ENCODE results near the gene ZNF385D.

Gene ZNF385D

DNA sequence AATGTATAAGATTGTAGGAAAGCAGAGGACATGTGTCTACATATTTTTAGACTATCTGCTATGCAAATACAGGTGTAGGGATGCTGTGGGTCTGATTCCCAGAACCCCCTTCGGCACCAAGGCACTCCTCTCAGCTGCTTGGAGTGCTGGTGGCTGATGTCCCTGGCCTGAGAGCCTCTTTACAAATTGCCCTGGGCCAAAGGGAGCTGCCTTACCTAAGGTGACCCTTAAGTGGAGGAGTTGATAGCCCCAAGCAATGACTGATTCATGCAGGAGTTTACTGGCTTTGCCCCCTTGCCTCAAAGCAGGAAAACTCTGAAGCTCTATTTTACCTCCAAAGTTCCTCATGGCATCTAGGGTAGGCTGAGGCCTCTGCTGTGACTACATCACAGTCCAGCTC is 83.0 kb downstream of the ZNF385D start:
- DNase-seq = no peak

DNA sequence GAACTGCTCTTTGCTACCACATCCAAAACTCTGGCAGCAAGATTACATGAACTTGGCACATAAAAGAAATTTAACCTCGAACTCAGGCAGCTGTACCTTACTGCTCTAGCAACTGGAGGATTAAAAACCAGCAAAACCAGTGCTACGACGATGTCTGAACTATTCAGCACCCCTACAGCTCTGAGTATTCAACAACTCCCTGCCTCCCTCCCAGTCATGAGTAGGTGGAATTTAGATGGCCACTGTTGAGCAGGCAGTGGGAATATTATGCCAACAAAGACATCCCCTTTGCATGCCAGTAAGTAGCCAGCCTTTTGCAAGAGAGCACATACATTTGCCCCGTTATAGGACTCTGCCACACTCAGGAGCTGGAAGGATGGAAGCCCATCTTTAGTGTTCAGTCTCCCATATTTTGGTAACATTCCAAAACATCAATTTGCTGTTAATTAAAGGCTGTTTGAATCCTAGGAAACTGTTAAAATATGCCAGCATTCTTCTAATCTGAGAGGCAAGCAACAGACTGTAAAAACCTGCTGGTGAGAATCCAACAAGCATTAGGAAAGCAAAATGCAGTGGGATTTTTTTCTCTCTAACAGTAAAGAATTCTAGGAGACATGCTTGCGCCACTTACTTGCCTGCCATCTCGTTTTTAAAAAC is 85.4 kb downstream of the ZNF385D start:
- no peak for DNase-seq

DNA sequence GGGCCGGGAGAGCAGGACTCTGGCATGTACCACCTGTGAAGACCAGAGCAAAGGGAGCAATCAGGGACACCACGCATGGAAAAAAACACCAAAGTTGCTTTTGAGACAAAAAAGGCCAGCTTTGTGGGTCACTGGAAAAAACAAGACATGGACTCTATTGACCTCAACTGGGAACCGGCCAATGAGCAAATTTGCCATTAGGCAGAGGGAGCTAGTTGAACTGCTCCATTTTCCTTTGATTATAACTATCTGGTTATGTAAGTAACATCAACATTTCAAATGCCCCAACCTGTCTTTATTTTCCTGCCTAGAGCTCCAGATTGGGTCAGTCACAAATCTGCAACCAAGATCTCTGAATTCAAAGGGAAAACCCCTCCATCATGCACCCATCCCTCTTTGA is 86.0 kb downstream of the ZNF385D start:
- no peak for DNase-seq

DNA sequence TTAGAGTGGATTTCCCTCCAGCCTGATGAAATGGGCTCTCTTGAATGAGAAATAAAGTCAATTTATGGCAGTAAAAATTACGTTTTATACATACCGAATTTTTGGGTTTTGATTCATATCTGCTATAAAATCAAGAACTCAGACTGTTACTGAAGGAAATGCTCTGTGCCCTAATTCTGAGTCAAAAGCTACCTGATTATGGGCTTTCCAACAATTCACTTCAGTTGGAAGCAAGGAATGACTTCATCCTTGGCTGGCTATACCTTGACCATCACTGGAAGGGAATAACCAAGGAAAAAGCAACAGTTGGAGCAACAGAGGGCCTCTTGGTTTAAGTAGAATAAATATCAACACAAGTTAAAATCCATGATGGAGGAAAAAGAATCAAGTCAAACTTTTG is 88.6 kb downstream of the ZNF385D start:
- DNase-seq = no peak

DNA sequence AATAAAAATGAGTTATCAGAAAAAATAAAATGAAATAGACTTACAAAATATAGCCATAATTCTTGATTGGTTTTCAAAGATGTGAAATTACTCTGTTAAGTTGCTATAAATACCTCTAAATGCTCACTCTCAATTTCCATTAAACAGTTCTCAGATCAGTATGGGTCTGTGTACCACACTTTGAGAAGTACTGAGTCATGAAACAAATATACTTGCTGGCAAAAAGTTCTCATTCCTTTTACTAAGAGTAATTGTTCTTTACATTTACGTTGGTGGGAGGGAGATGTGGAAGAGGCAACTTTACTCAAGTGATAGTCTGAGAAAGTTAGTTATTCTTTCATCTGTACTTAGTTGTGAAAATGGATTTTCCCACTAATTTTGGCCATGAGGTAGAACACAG is 96.3 kb downstream of the ZNF385D start:
- peak; percentile 82 for DNase-seq

DNA sequence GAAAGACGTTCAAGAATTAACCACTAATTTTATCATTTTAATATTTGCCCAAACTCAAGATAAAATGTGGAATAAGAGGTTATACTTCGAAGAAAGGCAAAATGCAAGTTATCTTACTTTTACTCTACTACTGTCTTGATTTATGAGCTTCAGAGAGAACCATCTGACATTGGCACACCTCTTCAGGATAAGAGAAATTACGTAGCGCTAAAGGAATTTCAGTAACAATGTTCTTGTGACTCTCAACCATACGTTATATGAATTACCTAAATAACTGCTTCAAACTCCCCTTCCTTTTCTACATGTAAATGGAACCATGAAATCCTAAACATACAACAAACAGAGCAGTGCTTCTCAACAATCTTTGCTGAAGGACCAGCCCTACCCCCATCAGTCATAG is 96.8 kb downstream of the ZNF385D start:
- peak; percentile 18 for DNase-seq

DNA sequence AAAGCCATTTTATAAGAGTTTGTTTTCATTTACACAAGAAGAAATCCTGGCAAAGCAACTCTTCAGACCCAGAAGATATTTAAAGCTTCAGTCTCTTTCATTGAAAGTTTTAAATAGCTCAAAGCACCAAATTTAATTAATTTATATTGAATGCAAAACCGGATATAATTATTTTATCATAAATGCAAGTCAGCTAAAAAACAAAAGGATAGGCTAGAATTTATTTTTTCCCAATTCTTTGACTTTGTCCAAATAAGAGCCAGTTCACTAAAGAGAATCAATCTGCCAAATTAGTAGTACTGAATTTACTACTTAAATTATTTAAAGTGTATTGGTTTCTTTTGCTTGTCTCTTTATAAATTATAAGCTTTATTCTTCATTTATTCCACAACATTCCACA is 101.5 kb downstream of the ZNF385D start:
- no peak for DNase-seq

DNA sequence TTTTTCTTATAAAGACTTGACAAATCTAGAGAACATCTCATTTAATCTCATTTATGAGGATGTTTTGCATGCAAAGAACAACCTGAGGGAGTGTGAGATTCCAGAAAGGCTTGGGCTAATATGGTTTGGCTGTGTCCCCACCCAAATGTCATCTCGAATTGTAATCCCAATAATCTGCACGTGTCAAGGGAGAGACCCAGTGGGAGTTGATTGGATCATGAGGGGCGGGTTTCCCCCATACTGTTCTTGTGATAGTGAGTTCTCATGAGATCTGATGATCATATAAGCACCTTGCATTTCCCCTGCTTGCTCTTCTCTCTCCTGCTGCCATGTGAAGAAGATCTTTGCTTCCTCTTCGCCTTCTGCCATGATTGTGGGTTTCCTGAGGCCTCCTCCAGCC is 103.0 kb downstream of the ZNF385D start:
- DNase-seq = no peak

DNA sequence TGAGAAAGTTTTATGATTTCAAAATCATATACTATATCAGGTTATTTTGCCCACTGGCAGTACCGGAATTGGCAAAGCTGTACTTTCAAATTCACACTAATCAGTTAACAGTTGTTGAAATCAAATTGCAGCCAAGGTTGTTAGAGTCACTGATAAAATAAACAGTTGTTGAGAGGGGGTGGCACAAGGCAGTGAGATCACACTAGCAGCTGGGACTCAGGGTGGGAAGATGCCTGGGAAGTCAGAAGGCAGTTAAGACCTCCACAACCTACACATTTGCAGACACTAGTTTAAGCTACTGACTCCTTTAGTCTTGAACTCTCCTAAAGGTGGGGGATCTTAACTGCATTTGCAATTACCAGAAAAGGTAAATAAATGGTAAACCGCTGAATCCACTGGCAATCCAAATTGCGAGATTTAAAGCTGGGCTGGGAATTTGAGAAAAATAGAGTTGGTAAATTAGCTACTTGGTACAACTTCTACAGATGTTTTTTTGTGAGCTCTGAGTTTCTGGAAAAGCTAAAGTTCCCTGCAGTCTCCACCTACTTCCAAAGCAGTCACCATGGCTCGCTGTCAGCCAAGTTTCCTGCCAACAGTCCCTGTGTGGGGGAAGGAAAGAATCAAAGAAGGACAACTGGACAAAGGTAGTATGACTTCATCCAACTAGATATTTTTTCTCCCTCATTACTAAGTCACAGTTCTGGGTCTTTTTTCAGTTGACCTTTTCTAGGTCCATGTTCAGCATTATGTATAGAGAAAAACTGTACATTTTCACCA is 105.7 kb downstream of the ZNF385D start:
- peak; percentile 23 for DNase-seq

DNA sequence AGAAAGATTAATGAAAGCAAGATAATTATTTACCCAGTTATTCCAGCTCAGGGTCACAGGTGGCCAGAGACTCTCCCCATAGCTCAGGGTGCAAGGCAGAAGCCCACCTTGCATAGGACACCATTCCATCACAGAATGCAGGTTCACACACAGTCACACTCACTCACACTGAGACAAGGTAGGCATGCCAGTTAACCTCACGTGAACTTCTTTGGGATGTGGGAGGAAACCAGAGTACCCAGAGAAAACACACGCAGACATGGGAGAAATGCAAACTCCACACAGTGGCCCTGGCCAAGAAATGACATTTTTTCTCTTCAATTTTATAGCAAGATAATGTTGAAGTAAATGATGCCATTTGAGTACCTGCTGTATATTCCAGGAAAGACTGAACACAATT is 106.7 kb downstream of the ZNF385D start:
- no peak for DNase-seq

DNA sequence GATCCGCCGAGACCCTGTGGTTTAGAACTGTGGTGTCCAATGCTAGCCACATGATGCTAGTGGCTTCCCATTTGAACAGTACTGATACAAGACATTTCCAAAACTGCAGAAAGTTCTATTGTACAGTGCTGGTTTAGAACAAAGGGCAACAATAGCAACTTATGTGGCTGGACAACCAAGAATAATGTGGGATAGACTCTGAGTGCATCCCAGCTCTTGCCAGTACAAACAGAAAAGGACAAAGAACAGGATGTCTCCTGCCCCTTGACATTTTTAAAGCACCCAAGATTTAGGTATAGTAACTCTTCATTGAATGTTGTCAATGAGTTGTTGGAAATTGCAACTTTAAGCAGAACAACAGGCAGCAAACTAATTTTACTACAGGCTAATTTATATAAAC is 107.3 kb downstream of the ZNF385D start:
- no peak for DNase-seq

DNA sequence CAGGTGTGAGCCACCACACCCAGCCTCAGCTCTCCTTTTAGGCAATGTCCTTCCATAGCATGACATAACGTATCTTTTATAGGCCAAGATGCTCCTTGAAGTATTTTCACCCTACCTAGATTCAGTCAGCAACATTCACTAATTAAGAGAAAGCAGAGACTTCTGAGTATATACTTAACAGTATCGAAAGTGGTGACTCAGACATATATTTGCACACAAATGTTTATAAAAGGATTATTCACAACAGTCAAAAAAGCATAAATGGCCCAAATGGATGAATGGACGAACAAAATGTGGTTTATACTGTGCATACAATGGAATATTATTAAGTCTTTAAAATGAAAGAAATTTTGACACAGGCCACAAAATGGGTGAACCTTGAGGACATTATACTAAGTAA is 108.6 kb downstream of the ZNF385D start:
- peak; percentile 5 for DNase-seq

DNA sequence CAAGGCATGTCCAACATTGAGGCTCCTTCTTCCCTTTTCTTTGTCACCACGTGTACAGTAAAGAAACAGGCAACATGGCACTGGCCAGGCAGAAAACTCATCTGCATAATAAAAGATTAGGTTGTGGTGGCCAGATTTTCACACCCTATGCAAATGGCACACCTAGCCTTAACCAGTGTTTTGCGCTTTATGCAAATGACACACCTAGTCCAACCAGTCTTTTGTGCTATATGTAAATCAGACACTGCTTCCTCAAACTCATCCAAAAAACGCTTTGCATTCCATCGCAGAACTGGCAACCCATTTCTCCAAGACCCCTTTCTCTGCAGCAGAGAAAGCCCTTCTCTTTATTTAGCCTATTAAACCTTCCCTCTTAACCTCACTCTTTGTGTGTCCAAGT is 109.1 kb downstream of the ZNF385D start:
- no peak for DNase-seq

DNA sequence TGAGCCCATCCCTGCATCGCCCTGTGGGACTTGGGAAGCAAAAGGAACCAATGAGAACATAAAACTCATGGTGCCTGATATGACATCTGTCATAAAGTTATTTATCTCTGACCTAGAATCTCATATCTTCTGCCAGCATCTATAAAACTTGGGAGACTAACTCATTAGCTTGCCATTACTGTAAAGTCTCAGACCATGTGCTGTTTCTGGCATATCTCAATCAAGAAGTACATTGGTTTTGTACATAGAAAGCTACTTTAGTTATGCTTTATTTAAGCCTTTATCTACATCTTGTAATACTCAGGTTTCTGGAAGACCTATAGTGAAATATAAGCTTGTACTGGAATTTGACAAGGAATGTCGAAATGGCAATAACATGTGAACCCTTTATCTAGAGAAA is 112.5 kb downstream of the ZNF385D start:
- DNase-seq = no peak

DNA sequence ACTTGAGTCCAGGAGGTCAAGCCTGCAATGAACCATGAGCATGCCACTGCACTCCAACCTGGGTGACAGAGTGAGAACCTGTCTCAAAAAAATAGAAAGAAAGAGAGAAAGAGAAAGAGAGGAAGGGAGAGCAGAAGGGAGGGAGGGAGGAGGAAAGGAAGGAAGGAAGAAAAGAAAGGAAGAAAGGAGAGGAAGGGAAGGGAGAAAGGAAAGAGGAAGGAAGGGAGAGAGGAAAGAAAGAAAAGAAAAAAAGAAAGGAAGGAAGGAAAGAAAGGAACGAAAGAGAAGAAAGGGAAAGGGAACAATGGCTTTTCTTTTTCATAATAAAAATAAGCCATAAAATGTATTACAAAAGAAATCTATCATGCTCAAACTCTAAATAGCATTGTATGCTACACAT is 116.9 kb downstream of the ZNF385D start:
- no peak for DNase-seq

DNA sequence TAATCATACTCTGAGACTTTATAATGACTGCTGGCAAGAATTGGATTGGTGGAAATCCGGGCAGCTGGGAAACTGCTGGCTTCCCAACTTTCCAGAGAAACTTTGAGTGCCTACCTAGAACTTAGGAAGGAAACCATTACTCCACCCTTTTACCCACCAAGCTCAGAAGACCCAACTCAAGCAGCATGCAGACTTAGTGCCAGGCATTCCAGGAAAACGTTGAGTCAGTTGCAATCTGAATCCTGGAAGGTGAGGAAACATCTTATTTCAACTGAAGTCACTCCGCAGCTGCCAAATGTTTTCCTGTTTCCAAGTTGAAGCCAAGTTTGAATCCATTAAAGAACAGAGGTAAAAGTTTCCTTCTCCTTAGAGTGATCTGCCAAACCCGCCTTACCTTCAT is 126.5 kb downstream of the ZNF385D start:
- DNase-seq = no peak

DNA sequence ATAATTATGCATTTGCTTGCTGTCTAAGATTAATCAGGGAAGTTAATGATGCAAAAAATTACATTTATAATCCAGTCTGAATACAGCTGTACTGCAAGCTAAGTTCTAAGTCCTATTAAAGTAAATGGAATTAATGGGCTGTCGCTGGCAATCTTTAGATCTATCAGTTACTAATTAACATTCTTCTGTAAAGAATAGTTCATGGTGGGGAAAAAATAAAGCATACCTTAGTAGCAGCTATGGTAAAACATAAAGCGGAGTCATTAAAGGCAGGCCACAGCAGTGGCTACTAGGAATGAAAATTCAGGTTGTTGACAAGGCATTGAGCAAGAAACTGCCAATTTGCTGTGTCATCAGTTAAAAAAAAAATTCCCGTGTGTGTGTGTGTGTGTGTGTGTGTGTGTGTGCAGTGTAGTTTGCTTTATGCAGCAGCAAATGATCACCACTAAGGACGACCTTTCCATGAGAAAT is 129.8 kb downstream of the ZNF385D start:
- peak; percentile 82 for DNase-seq

DNA sequence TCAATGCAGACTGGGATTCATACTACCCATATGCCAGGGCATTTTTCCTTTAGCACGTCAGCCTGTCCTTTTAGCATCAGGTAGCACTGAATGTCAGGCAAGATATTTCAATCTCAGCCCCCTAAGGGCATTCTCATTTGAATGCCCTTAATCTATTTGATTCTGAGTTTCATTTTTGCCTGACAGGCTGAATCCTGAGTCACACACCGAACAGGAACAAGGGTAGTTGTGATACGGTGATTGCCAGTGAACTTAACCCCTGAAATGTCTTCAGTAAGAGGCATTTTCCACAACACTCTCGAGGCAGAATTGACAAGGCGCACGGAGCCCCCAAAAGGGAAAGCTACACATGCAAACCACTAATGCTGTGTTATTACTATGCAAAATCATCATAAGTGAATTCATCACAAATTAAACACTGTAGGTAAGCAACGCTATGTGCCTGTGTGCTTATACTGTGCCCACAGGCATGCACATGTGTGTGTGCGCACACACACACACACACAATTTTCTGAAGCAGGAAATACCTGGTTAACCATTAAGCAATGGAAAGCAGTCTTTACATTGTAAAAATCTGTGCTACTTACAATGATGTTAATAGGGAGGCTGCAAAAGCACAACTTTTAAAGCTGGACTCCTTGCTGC is 130.4 kb downstream of the ZNF385D start:
- peak; percentile 38 for DNase-seq

DNA sequence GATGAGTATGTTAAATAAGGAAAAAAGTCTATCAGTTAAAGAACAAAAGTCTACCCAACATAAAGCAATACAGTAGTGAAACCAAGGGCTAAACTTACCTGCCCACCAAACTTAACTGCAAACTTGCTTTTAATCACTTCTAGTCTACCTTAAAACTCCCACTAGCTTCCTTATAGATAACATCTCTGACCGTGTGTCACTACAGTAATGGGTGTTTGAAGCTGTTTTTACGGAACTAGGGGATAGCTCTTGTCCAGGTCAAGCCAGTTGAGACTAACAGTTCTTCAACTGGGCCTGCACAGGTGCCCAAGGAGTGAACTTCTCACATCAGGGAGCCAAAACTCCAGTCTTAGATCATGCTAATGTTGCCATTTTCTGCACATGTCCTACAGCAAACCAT is 132.3 kb downstream of the ZNF385D start:
- DNase-seq = no peak

DNA sequence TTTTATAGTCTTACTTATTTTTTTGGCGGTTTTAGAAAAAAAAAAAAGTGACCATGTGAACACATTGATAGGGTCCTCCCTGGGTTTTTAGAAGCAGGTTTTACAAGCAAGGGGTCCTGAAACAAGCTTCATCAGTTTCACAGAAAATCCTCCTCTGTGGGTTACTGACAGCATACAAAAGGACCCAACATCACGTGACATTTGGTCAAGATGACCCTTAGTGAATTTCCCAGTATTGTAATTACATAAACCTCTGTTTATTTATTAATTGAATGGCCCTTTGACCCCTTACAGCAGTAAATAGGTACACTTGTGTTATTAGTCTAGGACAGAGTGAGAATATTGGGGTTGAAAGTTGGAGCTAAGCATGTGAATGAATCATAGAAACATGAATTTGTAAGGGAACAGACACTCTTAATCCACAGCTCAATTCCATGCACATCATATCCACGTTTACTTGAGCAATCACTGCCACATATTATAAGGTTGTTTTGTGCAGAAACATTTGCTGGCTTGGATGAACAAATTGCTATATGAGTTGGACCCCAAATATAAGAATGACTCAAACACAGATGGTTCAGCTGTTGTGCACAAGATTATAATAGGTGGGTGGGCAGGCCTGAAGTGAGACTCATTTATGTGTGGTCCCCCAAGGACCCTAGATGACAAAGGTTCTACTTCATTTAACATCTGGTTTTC is 137.5 kb downstream of the ZNF385D start:
- DNase-seq = no peak

DNA sequence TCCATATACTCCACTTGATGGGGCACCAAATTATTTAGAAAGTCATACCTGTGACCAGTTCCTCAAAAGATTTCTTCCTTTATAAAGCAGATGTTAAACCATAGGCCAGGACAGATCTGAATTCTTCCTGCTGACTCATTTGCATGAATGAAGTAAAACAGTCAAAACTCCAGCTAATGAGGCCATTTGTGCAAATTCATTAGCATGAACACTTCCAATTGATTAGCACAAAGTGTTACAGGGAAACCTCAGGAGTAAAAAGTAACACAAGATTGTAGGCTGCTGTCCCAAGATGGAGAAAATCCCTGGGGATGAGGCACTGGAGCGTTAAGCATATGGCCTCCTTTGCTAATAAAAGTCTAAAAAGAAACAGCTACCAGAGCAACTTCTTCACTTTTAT is 149.8 kb downstream of the ZNF385D start:
- no peak for DNase-seq

DNA sequence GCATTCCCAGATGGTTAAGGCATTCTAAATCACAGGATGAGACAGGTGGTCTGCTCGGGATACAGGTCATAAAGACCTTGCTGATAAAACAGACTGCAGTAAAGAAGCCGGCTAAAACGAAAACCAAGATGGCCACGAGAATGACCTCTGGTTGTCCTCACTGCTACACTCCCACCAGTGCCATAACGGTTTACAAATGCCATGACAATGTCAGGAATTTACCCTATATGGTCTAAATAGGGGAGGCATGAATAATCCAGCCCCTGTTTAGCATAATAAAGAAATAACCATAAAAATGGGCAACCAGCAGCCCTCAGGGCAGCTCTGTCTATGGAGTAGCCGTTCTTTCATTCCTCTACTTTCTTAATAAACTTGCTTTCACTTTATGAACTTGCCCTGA is 151.1 kb downstream of the ZNF385D start:
- no peak for DNase-seq

DNA sequence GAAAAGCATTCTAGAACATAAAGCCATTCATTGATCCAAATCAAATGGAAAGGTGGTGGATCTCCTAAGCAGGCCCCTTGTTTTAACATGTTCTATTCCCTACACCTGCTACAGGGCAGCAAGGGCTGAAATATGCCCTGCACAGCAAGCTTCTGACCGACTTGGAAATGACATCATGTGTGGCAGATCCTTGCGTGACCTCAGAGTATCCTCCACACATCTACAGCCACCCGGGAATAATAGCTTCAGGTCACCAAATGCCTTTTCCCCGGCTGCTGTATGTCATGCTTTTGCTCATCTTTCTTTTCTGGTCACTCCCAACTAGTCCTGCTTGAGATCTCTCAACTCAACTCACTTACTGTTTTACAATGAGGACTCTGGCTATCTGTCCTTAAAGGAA is 158.2 kb downstream of the ZNF385D start:
- DNase-seq = no peak

DNA sequence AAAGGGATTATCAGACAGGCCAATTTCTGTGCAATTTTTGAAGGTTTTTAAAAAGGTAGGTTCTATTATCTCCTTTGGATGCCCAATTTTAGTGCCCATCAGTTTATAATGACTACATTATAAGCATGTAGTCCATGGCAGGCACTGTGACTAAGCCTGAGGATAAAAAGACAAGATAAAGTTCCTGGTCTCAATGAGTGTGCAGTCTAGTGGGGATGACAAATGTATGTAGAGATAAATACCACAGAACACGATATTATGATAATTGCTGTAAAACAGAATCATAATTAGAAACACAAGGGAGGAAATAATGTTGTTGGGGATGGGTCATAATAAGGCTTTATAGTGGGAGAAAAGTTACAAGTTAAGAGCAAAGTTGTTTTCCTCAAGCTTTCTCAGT is 163.1 kb downstream of the ZNF385D start:
- DNase-seq = peak; percentile 18
